NCI-H82 treated with DMSO at 0.1 percent for 48 hours (cell line): Measurements from ENCODE around the gene MLH3.

Source experiments
- DNase-seq: peaks from one replicate; lab custom pipeline; 2025; ENCODE audit not compliant: unreplicated experiment; lab: John Stamatoyannopoulos, UW

MLH3 gene

GRCh38 chr14:74973003-74973653 lies 78.1 kb downstream of the MLH3 start:
- DNase-seq: no peak

- DNase-seq: no peak
These were observed 82.5 kb downstream of the MLH3 start for GRCh38 chr14:74968811-74969210.

- no peak for DNase-seq
These were observed 85.6 kb downstream of the MLH3 start for GRCh38 chr14:74965486-74966153.

GRCh38 chr14:74964787-74965485 lies 86.3 kb downstream of the MLH3 start:
- DNase-seq: no peak
